MG63 (cell line): Measurements from ENCODE around the gene CCDC102B. TPM values are rescaled to one million over a fixed set of nuclear protein-coding genes. Genes with fewer than 3 reads are reported as not detected.

Experiments
- DNase-seq: peaks from one replicate; pipeline ENCODE4 v3.0.0-alpha.2; 2020
- H3K27me3 ChIP-seq: fragments of 250-450 bp; sonication (Bioruptor Pico); 2 replicates; pipeline ENCODE4 v1.5.1; 2020; ENCODE audit warnings: mild to moderate bottlenecking, moderate library complexity
- H3K36me3 ChIP-seq: fragments of 250-450 bp; sonication (Bioruptor Pico); 2 replicates; pipeline ENCODE4 v1.5.1; 2020; ENCODE audit warnings: mild to moderate bottlenecking, moderate library complexity
- H3K4me3 ChIP-seq: fragments of 250-450 bp; sonication (Bioruptor Pico); 2 replicates; pipeline ENCODE4 v1.5.1; 2020; ENCODE audit warnings: mild to moderate bottlenecking, moderate library complexity
- H3K9me3 ChIP-seq: fragments of 250-450 bp; sonication (Bioruptor Pico); 2 replicates; pipeline ENCODE4 v1.5.1; 2020; ENCODE audit warnings: mild to moderate bottlenecking, moderate library complexity
- total RNA-seq: library from RNA; depleted of rRNA; stranded (reverse); fragments of >200 nt; shearing (Covaris generic); gene quantifications from 2 replicates; pipeline ENCODE4 v1.2.3, GENCODE V29; 2014; ENCODE audit warnings: low replicate concordance; rRNA removed

CCDC102B gene
- total RNA-seq, 1 experiment from 2014 or later, result 1.6 TPM

GRCh38 chr18:69064063-69064462 lies 266.2 kb downstream of the CCDC102B start:
- no peak for DNase-seq
- Histone ChIP-seq H3K9me3 (no peaks in the 10 kb centered on the region), H3K27me3 (no peaks in the 10 kb centered on the region), H3K4me3 (no peak overlapping the region), H3K36me3 (no peaks in the 10 kb centered on the region)

GRCh38 chr18:69067048-69067447 lies 269.2 kb downstream of the CCDC102B start:
- no peak for DNase-seq
- no peaks in the 10 kb centered on the region for H3K9me3 ChIP-seq
- no peaks in the 10 kb centered on the region for H3K27me3 ChIP-seq
- no peaks in the 10 kb centered on the region for H3K36me3 ChIP-seq
- H3K4me3 ChIP-seq, result no peak overlapping the region

- Histone ChIP-seq H3K36me3 (no peaks in the 10 kb centered on the region), H3K27me3 (no peaks in the 10 kb centered on the region), H3K9me3 (no peaks in the 10 kb centered on the region), H3K4me3 (no peak overlapping the region)
- no peak for DNase-seq
These were observed 273.8 kb downstream of the CCDC102B start for GRCh38 chr18:69071680-69072079.

GRCh38 chr18:69081846-69082245 lies 284.0 kb downstream of the CCDC102B start:
- H3K9me3 ChIP-seq, result no peaks in the 10 kb centered on the region
- H3K36me3 ChIP-seq, result no peaks in the 10 kb centered on the region
- H3K4me3 ChIP-seq, result no peak overlapping the region
- DNase-seq, result no peak
- H3K27me3 ChIP-seq, result no peaks in the 10 kb centered on the region

GRCh38 chr18:69082499-69082898 lies 284.6 kb downstream of the CCDC102B start:
- H3K4me3 ChIP-seq, result no peak overlapping the region
- no peaks in the 10 kb centered on the region for H3K27me3 ChIP-seq
- no peaks in the 10 kb centered on the region for H3K9me3 ChIP-seq
- DNase-seq, result no peak
- no peaks in the 10 kb centered on the region for H3K36me3 ChIP-seq

- H3K9me3 ChIP-seq, result no peaks in the 10 kb centered on the region
- no peaks in the 10 kb centered on the region for H3K36me3 ChIP-seq
- DNase-seq, result no peak
- H3K4me3 ChIP-seq, result no peak overlapping the region
- H3K27me3 ChIP-seq, result no peaks in the 10 kb centered on the region
These were observed 288.1 kb downstream of the CCDC102B start for GRCh38 chr18:69085951-69086350.

GRCh38 chr18:69088973-69089372 lies 291.1 kb downstream of the CCDC102B start:
- H3K9me3 ChIP-seq, result no peaks in the 10 kb centered on the region
- DNase-seq, result no peak
- no peaks in the 10 kb centered on the region for H3K36me3 ChIP-seq
- H3K27me3 ChIP-seq, result no peaks in the 10 kb centered on the region
- H3K4me3 ChIP-seq, result no peak overlapping the region

GRCh38 chr18:69097349-69097748 lies 299.5 kb downstream of the CCDC102B start:
- Histone ChIP-seq H3K36me3 (no peaks in the 10 kb centered on the region), H3K27me3 (no peaks in the 10 kb centered on the region), H3K9me3 (no peaks in the 10 kb centered on the region), H3K4me3 (no peak overlapping the region)
- DNase-seq, result no peak

GRCh38 chr18:69102959-69103358 lies 305.1 kb downstream of the CCDC102B start:
- DNase-seq, result no peak
- H3K27me3 ChIP-seq, result no peaks in the 10 kb centered on the region

More at GRCh38 chr18:69102959-69103358, 305.1 kb downstream of the CCDC102B start:
- Histone ChIP-seq H3K9me3 (no peaks in the 10 kb centered on the region), H3K36me3 (no peaks in the 10 kb centered on the region), H3K4me3 (no peak overlapping the region)

Other genes starting within 250 kb of the CCDC102B start
- gene TMX3, start 83.0 kb upstream of the CCDC102B start, total RNA-seq, result 32.7 and 41.5 TPM in 2 replicates